AG09309 (cell line): ENCODE measurements around the gene CFH.

Experiments used
- DNase-seq: peaks from one replicate; pipeline ENCODE4 v3.0.0-alpha.2; 2010; ENCODE audit warnings: low read depth
- H3K4me3 ChIP-seq: 2 replicates; pipeline ENCODE4 v1.5.1; 2011; ENCODE audit warnings: mild to moderate bottlenecking, low read depth, low read length, moderate library complexity; ENCODE audit not compliant: control insufficient read depth
- CTCF ChIP-seq: IDR thresholded peaks from 2 replicates; pipeline ENCODE4 v1.5.1; 2011; ENCODE audit warnings: mild to moderate bottlenecking, low read depth, low read length, inconsistent platforms; ENCODE audit not compliant: insufficient read depth, control insufficient read depth; ENCODE audit errors: missing control alignments

The CFH gene

GRCh38 chr1:196651637-196652215, at the start of gene CFH:
Gene CFH, plus strand, starts transcription at chr1:196652043. Its CDS starts 75 bp downstream, at chr1:196652118.
- peak; percentile 63 for DNase-seq
- peak within 1 kb of the TSS; percentile 14 for H3K4me3 ChIP-seq
- TF ChIP-seq CTCF: no peak

GRCh38 chr1:196603651-196604050, 48.2 kb upstream of the CFH start:
- no peak overlapping the region for H3K4me3 ChIP-seq

GRCh38 chr1:196607981-196608380, 43.9 kb upstream of the CFH start:
- TF ChIP-seq CTCF: no peak
- H3K4me3 ChIP-seq: peak overlapping the region; percentile 71
- no peak for DNase-seq

More at GRCh38 chr1:196603651-196604050, 48.2 kb upstream of the CFH start:
- DNase-seq: no peak
- no peak for TF ChIP-seq CTCF

GRCh38 chr1:196608390-196609369, 43.2 kb upstream of the CFH start, which contains the start of gene KCNT2:
Gene KCNT2, minus strand, starts transcription at chr1:196608440. Its CDS starts 131 bp downstream, at chr1:196608309.
- H3K4me3 ChIP-seq: peak within 1 kb of the TSS; percentile 71
- TF ChIP-seq CTCF: peak; percentile 4
- no peak for DNase-seq

- DNase-seq: no peak
- H3K4me3 ChIP-seq: no peak overlapping the region
- no peak for TF ChIP-seq CTCF
Measured at GRCh38 chr1:196609370-196609737, 42.5 kb upstream of the CFH start.

GRCh38 chr1:196611873-196612272, 40.0 kb upstream of the CFH start:
- no peak for TF ChIP-seq CTCF
- no peak overlapping the region for H3K4me3 ChIP-seq
- no peak for DNase-seq
